ENCODE data around the gene AQP12A.
"Not testable (repeated sequence)": the region's sequence is repeated elsewhere in the genome, so short reads cannot be mapped to it uniquely, and the experiment has no call there.

The AQP12A gene

GRCh38 chr2:240672701-240673190, 18.9 kb upstream of the AQP12A start:
- no peak for DNase-seq
- TF ChIP-seq POLR2A (IDR thresholded peaks at IDR 0.05; ENCODE audit: low read length) (no peak), GATA1 (IDR thresholded peaks at IDR 0.05; ENCODE audit: low read depth, low read length) (no peak)

- DNase-seq = not testable (repeated sequence)
Measured at GRCh38 chr2:240674461-240675184, 17.0 kb upstream of the AQP12A start.

GRCh38 chr2:240675345-240675744, 16.3 kb upstream of the AQP12A start:
- not testable (repeated sequence) for DNase-seq

GRCh38 chr2:240678043-240678442, 13.6 kb upstream of the AQP12A start:
- DNase-seq = not testable (repeated sequence)

GRCh38 chr2:240678909-240679308, 12.8 kb upstream of the AQP12A start:
- not testable (repeated sequence) for DNase-seq

GRCh38 chr2:240680185-240680584, 11.5 kb upstream of the AQP12A start:
- not testable (repeated sequence) for DNase-seq

- DNase-seq = not testable (repeated sequence)
Measured at GRCh38 chr2:240682431-240683224, 9.0 kb upstream of the AQP12A start, which contains the start of gene AQP12B. Gene AQP12B (minus strand): TSS chr2:240682885. CDS start chr2:240682837, 48 bp downstream.

GRCh38 chr2:240683329-240683979, 8.2 kb upstream of the AQP12A start:
- not testable (repeated sequence) for DNase-seq

GRCh38 chr2:240683980-240684728, 7.5 kb upstream of the AQP12A start:
- DNase-seq = not testable (repeated sequence)

GRCh38 chr2:240685771-240686371, 5.8 kb upstream of the AQP12A start:
- DNase-seq = no peak
- TF ChIP-seq GATA1 (IDR thresholded peaks at IDR 0.05; ENCODE audit: low read depth, low read length) (no peak), POLR2A (IDR thresholded peaks at IDR 0.05; ENCODE audit: low read length) (no peak)

- no peak for DNase-seq
- TF ChIP-seq POLR2A (IDR thresholded peaks at IDR 0.05; ENCODE audit: low read length) (no peak), GATA1 (IDR thresholded peaks at IDR 0.05; ENCODE audit: low read depth, low read length) (no peak)
Measured at GRCh38 chr2:240686460-240686859, 5.2 kb upstream of the AQP12A start.

- TF ChIP-seq POLR2A (IDR thresholded peaks at IDR 0.05; ENCODE audit: low read length) = no peak
- no peak for TF ChIP-seq GATA1 (IDR thresholded peaks at IDR 0.05; ENCODE audit: low read depth, low read length)
- no peak for DNase-seq
Measured at GRCh38 chr2:240687045-240687740, 4.5 kb upstream of the AQP12A start.

GRCh38 chr2:240687741-240688552, 3.7 kb upstream of the AQP12A start:
- DNase-seq = no peak
- TF ChIP-seq GATA1 (IDR thresholded peaks at IDR 0.05; ENCODE audit: low read depth, low read length) = no peak
- no peak for TF ChIP-seq POLR2A (IDR thresholded peaks at IDR 0.05; ENCODE audit: low read length)
